H54 (cell line): ENCODE results near the gene PIEZO1.
"Not testable (repeated sequence)": the region's sequence is repeated elsewhere in the genome, so short reads cannot be mapped to it uniquely, and the experiment has no call there.

Experiments used
- DNase-seq: peaks from one replicate; pipeline ENCODE4 v3.0.0; 2011; ENCODE audit warnings: low spot score, mixed read lengths; ENCODE audit not compliant: insufficient read length
- FAIRE-seq: peaks from 3 replicates; lab custom pipeline; 2011; peaks lifted over from hg19 to GRCh38; lab: Jason Lieb, UNC
- POLR2A ChIP-seq: IDR thresholded peaks from 2 replicates; pipeline ENCODE4 v1.6.1; 2011; ENCODE audit warnings: low read depth, mild to moderate bottlenecking, low read length

PIEZO1 gene, protein sequence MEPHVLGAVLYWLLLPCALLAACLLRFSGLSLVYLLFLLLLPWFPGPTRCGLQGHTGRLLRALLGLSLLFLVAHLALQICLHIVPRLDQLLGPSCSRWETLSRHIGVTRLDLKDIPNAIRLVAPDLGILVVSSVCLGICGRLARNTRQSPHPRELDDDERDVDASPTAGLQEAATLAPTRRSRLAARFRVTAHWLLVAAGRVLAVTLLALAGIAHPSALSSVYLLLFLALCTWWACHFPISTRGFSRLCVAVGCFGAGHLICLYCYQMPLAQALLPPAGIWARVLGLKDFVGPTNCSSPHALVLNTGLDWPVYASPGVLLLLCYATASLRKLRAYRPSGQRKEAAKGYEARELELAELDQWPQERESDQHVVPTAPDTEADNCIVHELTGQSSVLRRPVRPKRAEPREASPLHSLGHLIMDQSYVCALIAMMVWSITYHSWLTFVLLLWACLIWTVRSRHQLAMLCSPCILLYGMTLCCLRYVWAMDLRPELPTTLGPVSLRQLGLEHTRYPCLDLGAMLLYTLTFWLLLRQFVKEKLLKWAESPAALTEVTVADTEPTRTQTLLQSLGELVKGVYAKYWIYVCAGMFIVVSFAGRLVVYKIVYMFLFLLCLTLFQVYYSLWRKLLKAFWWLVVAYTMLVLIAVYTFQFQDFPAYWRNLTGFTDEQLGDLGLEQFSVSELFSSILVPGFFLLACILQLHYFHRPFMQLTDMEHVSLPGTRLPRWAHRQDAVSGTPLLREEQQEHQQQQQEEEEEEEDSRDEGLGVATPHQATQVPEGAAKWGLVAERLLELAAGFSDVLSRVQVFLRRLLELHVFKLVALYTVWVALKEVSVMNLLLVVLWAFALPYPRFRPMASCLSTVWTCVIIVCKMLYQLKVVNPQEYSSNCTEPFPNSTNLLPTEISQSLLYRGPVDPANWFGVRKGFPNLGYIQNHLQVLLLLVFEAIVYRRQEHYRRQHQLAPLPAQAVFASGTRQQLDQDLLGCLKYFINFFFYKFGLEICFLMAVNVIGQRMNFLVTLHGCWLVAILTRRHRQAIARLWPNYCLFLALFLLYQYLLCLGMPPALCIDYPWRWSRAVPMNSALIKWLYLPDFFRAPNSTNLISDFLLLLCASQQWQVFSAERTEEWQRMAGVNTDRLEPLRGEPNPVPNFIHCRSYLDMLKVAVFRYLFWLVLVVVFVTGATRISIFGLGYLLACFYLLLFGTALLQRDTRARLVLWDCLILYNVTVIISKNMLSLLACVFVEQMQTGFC (N-terminal part only)

GRCh38 chr16:88785106-88785924, at the start of gene PIEZO1:
TSS of gene PIEZO1 (minus strand) at chr16:88785220. CDS start at chr16:88784964, 256 bp downstream.
- DNase-seq: no peak
- TF ChIP-seq POLR2A: peak; percentile 97
- no peak for FAIRE-seq

DNA sequence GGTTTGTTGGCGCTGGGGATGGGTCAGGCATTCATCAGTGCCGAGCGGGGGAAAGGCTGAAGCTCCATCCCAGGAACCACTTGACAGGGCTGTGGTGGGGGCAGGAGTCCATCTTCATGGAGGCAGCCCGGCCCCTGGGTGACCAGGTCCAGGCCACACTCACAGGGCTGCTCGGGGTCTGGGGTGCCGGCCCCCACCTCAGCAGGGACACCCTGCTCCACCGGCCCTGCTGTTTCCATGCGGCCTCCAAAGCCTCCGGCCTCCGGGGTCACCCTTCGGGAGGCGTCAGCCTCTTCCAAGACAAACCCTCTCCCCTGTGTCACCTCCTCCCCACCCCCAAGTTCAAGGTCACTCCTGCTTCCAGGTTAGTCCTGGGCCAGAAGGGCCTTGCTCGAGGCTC, 49.6 kb upstream of the PIEZO1 start:
- no peak for FAIRE-seq

DNA sequence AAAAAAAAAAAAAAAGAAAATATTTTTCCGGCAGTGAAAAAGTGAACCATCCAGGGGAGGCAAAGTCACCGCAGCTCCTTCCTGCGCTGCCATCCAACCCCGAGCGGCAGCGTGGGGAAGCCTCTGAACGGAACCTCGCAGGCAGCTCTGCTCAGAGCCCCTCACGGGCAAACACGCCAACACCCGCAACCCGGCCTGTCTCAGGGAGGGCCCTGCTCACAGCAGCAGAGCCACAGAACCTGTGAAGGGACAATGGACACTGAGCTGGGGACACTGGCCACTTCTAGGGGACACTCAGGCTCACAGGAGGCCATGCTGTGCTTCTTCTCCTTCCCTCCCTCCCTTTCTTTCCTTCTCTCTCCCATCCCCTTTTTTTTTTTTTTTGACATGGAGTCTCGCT, 48.1 kb upstream of the PIEZO1 start:
- no peak for TF ChIP-seq POLR2A
- DNase-seq (no peak), FAIRE-seq (no peak)

More for the DNA sequence above, 49.6 kb upstream of the PIEZO1 start:
- no peak for DNase-seq
- no peak for TF ChIP-seq POLR2A

- DNase-seq (peak; percentile 52), FAIRE-seq (no peak)
- no peak for TF ChIP-seq POLR2A
Measured at GRCh38 chr16:88831838-88832237, 46.8 kb upstream of the PIEZO1 start.

DNA sequence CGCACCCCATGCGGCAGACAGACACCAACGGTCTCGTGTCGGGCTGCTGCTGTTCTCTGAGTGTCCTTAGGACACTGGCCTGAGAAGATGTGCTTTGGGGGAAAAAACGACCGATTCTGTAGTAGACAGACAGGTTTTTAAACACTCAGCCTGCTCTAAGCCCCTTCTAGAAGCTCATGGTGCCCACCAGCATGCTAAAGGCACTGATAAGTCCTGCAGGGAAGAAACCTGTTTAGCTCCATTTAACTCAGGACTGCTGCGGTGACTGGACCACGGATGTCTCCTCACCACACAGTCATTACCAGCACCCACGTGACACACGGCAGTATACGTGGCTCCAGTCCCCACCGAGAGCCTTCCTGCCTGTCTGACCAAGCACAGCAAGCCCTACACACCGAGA, 45.8 kb upstream of the PIEZO1 start:
- DNase-seq: no peak
- TF ChIP-seq POLR2A: no peak
- no peak for FAIRE-seq

GRCh38 chr16:88830258-88830657, 45.2 kb upstream of the PIEZO1 start:
- DNase-seq (no peak), FAIRE-seq (no peak)
- TF ChIP-seq POLR2A: no peak

- FAIRE-seq (no peak), DNase-seq (no peak)
- TF ChIP-seq POLR2A: no peak
Measured at GRCh38 chr16:88828711-88829110, 43.7 kb upstream of the PIEZO1 start.

DNA sequence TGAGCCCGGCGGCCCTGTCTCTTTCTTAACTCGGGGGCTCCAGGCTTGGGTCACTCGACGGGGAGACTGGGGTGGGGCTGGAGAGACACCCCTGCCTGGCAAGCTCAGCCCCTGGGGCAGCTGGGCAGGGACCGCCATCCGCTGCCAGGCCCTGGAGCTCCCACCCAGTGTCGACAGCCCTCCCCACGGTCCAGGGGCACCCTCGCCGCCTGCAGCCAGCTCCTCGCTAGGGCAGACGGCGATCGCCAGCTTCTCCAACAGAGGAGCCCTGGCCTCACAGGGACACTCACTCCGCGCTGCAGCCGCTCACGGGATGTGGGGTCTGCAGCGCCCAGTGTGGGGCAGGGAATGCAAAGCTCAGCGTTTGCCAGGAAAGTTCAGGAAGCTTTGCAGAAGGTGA, 42.7 kb upstream of the PIEZO1 start:
- no peak for TF ChIP-seq POLR2A
- DNase-seq (no peak), FAIRE-seq (no peak)

GRCh38 chr16:88826070-88826840, 41.2 kb upstream of the PIEZO1 start:
- no peak for TF ChIP-seq POLR2A
- FAIRE-seq: no peak
- DNase-seq: no peak

- DNase-seq (no peak), FAIRE-seq (no peak)
- no peak for TF ChIP-seq POLR2A
Measured at GRCh38 chr16:88825146-88825545, 40.1 kb upstream of the PIEZO1 start.

DNA sequence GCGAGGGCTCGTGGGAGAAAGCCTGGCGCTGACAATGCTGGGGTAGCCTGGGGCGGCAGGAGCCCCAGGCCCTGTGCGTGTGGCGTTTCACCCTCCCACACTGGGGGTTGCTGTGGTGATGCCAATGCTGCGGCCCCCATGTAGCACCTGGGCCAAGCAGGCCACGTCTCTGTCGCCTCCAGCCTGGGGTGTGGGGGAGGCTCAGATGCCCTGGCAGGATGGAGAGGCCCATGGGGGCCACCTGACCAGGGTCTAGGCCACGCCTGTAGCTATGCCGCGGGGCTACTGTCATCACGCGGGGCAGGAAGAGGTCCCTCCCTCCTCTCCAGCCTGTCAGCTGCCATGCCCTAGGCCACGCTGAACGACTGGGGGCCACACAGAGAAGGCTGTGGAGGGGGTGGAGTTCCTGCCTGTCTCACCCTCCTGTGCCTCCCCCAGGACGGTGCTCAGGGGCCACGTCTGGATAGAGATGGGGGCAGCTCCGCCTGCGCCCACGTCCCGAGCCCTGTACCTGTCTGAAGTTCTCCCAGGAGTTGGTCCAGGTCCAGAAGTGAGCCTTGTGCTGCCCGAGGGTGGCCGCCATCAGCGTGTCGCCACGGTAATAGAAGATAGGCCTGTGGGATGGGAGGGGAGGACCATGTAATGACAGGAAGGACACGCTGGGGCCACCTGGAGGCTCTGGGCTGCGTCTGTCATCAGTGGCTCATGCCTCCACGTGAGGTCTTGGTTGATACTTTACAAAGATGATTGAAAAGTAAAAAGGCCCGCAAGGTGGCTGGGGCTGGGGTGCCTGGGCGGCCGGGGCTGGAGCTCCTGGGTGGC, 39.4 kb upstream of the PIEZO1 start:
- no peak for DNase-seq
- no peak for FAIRE-seq

DNA sequence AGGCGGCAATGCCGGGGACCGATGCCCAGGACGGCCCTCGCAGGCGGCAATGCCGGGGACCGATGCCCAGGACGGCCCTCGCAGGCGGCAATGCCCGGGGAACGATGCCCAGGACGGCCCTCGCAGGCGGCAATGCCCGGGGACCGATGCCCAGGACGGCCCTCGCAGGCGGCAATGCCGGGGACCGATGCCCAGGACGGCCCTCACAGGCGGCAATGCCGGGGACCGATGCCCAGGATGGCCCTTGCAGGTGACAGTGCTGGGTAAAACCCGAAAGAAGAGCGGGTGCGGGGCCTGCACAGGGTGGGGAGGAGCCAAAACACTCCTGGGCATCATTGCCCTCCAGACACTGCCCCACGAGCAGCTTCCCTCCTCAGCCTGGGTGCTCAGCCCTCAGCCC, 38.6 kb upstream of the PIEZO1 start:
- not testable (repeated sequence) for FAIRE-seq, DNase-seq

More for the DNA sequence above, 39.4 kb upstream of the PIEZO1 start:
- TF ChIP-seq POLR2A: no peak
